ENCODE results near the gene RBP5. TPM values are rescaled to one million over a fixed set of nuclear protein-coding genes. Genes with fewer than 3 reads are reported as not detected.

RBP5 gene
- total RNA-seq, 1 experiment from 2014 or later, result not detected

DNA sequence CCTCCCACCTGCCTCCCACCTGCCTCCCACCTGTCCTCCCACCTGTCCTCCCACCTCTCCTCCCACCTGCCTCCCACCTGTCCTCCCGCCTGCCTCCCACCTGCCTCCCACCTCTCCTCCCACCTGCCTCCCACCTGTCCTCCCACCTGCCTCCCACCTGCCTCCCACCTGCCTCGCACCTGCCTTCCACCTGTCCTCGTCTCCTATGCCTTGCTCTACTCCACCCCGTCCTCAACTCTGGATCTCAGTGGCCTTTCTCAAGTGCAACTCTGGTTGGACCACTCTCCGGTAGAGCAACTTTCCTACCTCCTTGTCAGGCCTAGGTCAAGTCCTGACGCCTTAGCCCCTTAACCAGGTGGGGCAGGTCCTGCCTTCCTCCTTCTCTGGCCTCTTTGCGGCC is 31.5 kb upstream of the RBP5 start:
- no TSS peak for BruUV-seq (replicated peaks)
- DNase-seq (ENCODE audit: low spot score), result no peak
- TF ChIP-seq, protein P1, sequence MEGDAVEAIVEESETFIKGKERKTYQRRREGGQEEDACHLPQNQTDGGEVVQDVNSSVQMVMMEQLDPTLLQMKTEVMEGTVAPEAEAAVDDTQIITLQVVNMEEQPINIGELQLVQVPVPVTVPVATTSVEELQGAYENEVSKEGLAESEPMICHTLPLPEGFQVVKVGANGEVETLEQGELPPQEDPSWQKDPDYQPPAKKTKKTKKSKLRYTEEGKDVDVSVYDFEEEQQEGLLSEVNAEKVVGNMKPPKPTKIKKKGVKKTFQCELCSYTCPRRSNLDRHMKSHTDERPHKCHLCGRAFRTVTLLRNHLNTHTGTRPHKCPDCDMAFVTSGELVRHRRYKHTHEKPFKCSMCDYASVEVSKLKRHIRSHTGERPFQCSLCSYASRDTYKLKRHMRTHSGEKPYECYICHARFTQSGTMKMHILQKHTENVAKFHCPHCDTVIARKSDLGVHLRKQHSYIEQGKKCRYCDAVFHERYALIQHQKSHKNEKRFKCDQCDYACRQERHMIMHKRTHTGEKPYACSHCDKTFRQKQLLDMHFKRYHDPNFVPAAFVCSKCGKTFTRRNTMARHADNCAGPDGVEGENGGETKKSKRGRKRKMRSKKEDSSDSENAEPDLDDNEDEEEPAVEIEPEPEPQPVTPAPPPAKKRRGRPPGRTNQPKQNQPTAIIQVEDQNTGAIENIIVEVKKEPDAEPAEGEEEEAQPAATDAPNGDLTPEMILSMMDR (conservative IDR thresholded peaks at IDR 0.05; ENCODE audit: low read depth, low read length), result no peak
- TF ChIP-seq EZH2 (IDR thresholded peaks at IDR 0.05; ENCODE audit: borderline replicate concordance, low read depth, low read length, poor library complexity, severe bottlenecking), result no peak
- intact Hi-C loops (cut with micrococcal nuclease; ENCODE audit: unreplicated experiment), result no loop called here
- no peaks in the 10 kb centered on the region for H3K9me3 ChIP-seq (ENCODE audit: low read depth, low read length, poor library complexity, severe bottlenecking)
- H3K36me3 ChIP-seq (ENCODE audit: insufficient read depth, low read length, poor library complexity, severe bottlenecking), result no peaks in the 10 kb centered on the region
- CTCF ChIA-PET, result no interaction called here
- no peaks in the 10 kb centered on the region for H3K4me1 ChIP-seq (ENCODE audit: insufficient read depth, low read length, poor library complexity, severe bottlenecking)
- no peak overlapping the region for H3K4me3 ChIP-seq (ENCODE audit: low read depth, low read length, poor library complexity, severe bottlenecking)
- H3K27ac ChIP-seq (ENCODE audit: low read depth, low read length, poor library complexity, severe bottlenecking), result no peak overlapping the region
- POLR2A ChIA-PET (ENCODE audit: low non-redundant PET), result no interaction called here
- no peaks in the 10 kb centered on the region for H3K27me3 ChIP-seq (replicated peaks; ENCODE audit: insufficient read depth, low read depth, low read length, poor library complexity)

GRCh38 chr12:7158781-7159609 is 30.3 kb upstream of the RBP5 start:
- no peak for DNase-seq (ENCODE audit: low spot score)
- Histone ChIP-seq H3K27me3 (replicated peaks; ENCODE audit: insufficient read depth, low read depth, low read length, poor library complexity) (no peaks in the 10 kb centered on the region), H3K9me3 (ENCODE audit: low read depth, low read length, poor library complexity, severe bottlenecking) (no peaks in the 10 kb centered on the region), H3K4me1 (ENCODE audit: insufficient read depth, low read length, poor library complexity, severe bottlenecking) (no peaks in the 10 kb centered on the region), H3K27ac (ENCODE audit: low read depth, low read length, poor library complexity, severe bottlenecking) (no peak overlapping the region), H3K4me3 (ENCODE audit: low read depth, low read length, poor library complexity, severe bottlenecking) (no peak overlapping the region), H3K36me3 (ENCODE audit: insufficient read depth, low read length, poor library complexity, severe bottlenecking) (no peaks in the 10 kb centered on the region)
- no peak for TF ChIP-seq EZH2 (IDR thresholded peaks at IDR 0.05; ENCODE audit: borderline replicate concordance, low read depth, low read length, poor library complexity, severe bottlenecking)
- POLR2A ChIA-PET (ENCODE audit: low non-redundant PET), result no interaction called here
- no TSS peak for BruUV-seq (replicated peaks)
- intact Hi-C loops (cut with micrococcal nuclease; ENCODE audit: unreplicated experiment), result no loop called here
- CTCF ChIA-PET, result no interaction called here

DNA sequence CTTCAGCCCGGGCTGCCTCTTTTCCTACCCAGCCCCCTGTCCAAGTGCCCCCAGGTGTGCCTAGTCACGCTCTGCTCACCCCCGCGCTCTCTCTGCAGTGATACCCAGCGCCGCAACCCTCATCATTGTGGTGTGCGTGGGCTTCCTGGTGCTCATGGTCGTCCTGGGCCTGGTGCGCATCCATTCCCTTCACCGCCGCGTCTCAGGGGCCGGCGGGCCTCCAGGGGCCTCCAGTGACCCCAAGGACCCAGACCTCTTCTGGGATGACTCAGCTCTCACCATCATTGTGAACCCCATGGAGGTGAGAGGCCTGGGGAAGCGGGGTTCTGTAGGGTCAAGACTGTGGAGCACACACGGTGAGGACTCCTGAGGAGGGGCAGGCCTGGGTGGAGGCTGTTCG is 28.7 kb upstream of the RBP5 start:
- intact Hi-C loops (cut with micrococcal nuclease; ENCODE audit: unreplicated experiment), result no loop called here
- Histone ChIP-seq H3K27ac (ENCODE audit: low read depth, low read length, poor library complexity, severe bottlenecking) (no peak overlapping the region), H3K4me3 (ENCODE audit: low read depth, low read length, poor library complexity, severe bottlenecking) (no peak overlapping the region), H3K27me3 (replicated peaks; ENCODE audit: insufficient read depth, low read depth, low read length, poor library complexity) (no peaks in the 10 kb centered on the region), H3K36me3 (ENCODE audit: insufficient read depth, low read length, poor library complexity, severe bottlenecking) (no peaks in the 10 kb centered on the region), H3K9me3 (ENCODE audit: low read depth, low read length, poor library complexity, severe bottlenecking) (no peaks in the 10 kb centered on the region), H3K4me1 (ENCODE audit: insufficient read depth, low read length, poor library complexity, severe bottlenecking) (no peaks in the 10 kb centered on the region)
- BruUV-seq (replicated peaks), result no TSS peak
- DNase-seq (ENCODE audit: low spot score), result no peak
- no peak for TF ChIP-seq EZH2 (IDR thresholded peaks at IDR 0.05; ENCODE audit: borderline replicate concordance, low read depth, low read length, poor library complexity, severe bottlenecking)
- TF ChIP-seq, protein P1 (conservative IDR thresholded peaks at IDR 0.05; ENCODE audit: low read depth, low read length), result no peak
- POLR2A ChIA-PET (ENCODE audit: low non-redundant PET), result no interaction called here
- CTCF ChIA-PET, result no interaction called here

Data from A673 (cell line).